Activated T-cell treated with anti-CD3 and anti-CD28 coated beads for 1 hour (primary cell): ENCODE measurements around the gene RTN4RL1.

Source experiments
- DNase-seq: peaks from one replicate; pipeline ENCODE4 v3.0.0-alpha.2; 2020; ENCODE audit warnings: low read depth

Gene RTN4RL1

GRCh38 chr17:2025220-2025621 is at the start of gene RTN4RL1:
RTN4RL1 (minus strand) TSS chr17:2025334; CDS start chr17:2024865, 469 bp downstream.
- DNase-seq, result peak; percentile 62

GRCh38 chr17:2074919-2075318 is 49.8 kb upstream of the RTN4RL1 start:
- DNase-seq, result no peak

- DNase-seq, result no peak
These were observed 46.5 kb upstream of the RTN4RL1 start for GRCh38 chr17:2071455-2072281.

- DNase-seq, result no peak
These were observed 45.9 kb upstream of the RTN4RL1 start for GRCh38 chr17:2071024-2071385.

GRCh38 chr17:2070241-2071023 is 45.3 kb upstream of the RTN4RL1 start:
- no peak for DNase-seq

- no peak for DNase-seq
These were observed 43.5 kb upstream of the RTN4RL1 start for GRCh38 chr17:2068519-2069051.

GRCh38 chr17:2068031-2068518 is 42.9 kb upstream of the RTN4RL1 start:
- no peak for DNase-seq

GRCh38 chr17:2067608-2068024 is 42.5 kb upstream of the RTN4RL1 start:
- DNase-seq, result no peak

GRCh38 chr17:2067048-2067561 is 42.0 kb upstream of the RTN4RL1 start:
- no peak for DNase-seq

- no peak for DNase-seq
These were observed 40.8 kb upstream of the RTN4RL1 start for GRCh38 chr17:2065949-2066400.

- DNase-seq, result no peak
These were observed 40.0 kb upstream of the RTN4RL1 start for GRCh38 chr17:2064980-2065785.

GRCh38 chr17:2064520-2064971 is 39.4 kb upstream of the RTN4RL1 start:
- DNase-seq, result no peak

GRCh38 chr17:2064147-2064489 is 39.0 kb upstream of the RTN4RL1 start:
- no peak for DNase-seq

GRCh38 chr17:2063261-2064146 is 38.4 kb upstream of the RTN4RL1 start:
- DNase-seq, result no peak

- no peak for DNase-seq
These were observed 37.5 kb upstream of the RTN4RL1 start for GRCh38 chr17:2062571-2063183.

- DNase-seq, result no peak
These were observed 36.4 kb upstream of the RTN4RL1 start for GRCh38 chr17:2061441-2061958.

- DNase-seq, result no peak
These were observed 35.7 kb upstream of the RTN4RL1 start for GRCh38 chr17:2060681-2061440.

GRCh38 chr17:2060385-2060658 is 35.2 kb upstream of the RTN4RL1 start:
- DNase-seq, result no peak
